Measurements from ENCODE around the gene NFYA. TPM values are rescaled to one million over a fixed set of nuclear protein-coding genes. Genes with fewer than 3 reads are reported as not detected.
A peak's percentile ranks its signal among the peaks of the same experiment; 100 is the strongest.

Gene NFYA
- total RNA-seq, 2 donors from 2014 or later: 8.6 to 10.4 TPM

DNA sequence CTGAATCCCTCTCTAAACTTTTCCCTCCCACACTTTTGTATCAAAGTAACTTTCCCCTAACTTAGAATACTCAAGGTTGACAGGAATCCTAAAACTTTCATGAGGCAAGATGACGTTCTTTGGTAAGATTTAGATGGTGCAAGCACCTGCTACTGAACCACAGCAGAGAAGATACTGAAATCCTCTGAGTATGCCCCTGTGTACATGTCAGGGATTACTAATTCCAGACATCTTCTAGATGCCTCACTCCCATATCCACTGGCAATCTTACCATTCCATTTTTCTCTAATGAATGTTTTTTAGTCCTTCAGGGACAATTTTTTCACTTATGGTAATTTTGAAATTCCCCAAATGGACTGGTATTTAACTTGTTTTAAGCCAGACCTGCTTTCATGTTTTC, 10.7 kb upstream of the NFYA start:
- 77 to 81% methylated on average over 1 of the region's 1 CpG for WGBS, 2 donors
- Histone ChIP-seq H3K4me3 (no peak overlapping the region), H3K27ac (peak overlapping the region in 3 of 4 donors; percentile 60 to 85 (median 72)), H3K27me3 (no peaks in the 10 kb centered on the region), H3K36me3 (replicated peaks in 1 of 2; ENCODE audit: insufficient read depth in 1 of 2, low read depth in 2 of 2) (no peaks in the 10 kb centered on the region), H3K9me3 (no peaks in the 10 kb centered on the region), H3K4me1 (peaks cover 92% of the 10 kb centered on the region)
- no peak for DNase-seq
- intact Hi-C loops (cut with DNase I): no loop called here
- TF ChIP-seq POLR2A (IDR thresholded peaks at IDR 0.05) (no peak), CTCF (IDR thresholded peaks at IDR 0.05) (no peak)
- no peak for ATAC-seq

DNA sequence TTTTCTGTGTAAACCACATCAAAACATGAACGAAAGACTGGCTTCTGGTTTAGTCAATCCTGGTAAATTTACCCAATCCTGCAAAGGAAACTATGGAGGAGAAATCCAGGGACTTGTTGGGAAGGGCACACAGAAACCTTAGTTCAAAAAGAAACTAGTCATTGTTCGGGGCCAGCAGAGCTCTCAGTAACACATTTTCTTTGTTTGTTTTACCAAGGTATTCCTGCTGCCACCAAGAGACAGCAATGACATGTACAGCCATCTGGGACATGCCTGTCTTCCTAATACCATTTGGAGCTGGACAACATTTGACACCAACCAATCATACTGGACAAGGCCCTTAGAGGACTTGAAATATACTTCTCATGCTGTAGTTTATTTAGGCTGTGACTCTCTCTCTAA, 8.9 kb upstream of the NFYA start:
- WGBS, 2 donors: 22 to 30% methylated on average over 2 of the region's 2 CpGs
- intact Hi-C loops (cut with DNase I): no loop called here
- no peaks in the 10 kb centered on the region for H3K36me3 ChIP-seq (replicated peaks in 1 of 2; ENCODE audit: insufficient read depth in 1 of 2, low read depth in 2 of 2)
- no peak for ATAC-seq
- no peak overlapping the region for H3K4me3 ChIP-seq
- TF ChIP-seq POLR2A (IDR thresholded peaks at IDR 0.05) (no peak), CTCF (IDR thresholded peaks at IDR 0.05) (no peak)
- H3K27ac ChIP-seq: peak overlapping the region; percentile 71 to 85 (median 77)
- no peak for DNase-seq
- H3K9me3 ChIP-seq: no peaks in the 10 kb centered on the region
- no peaks in the 10 kb centered on the region for H3K27me3 ChIP-seq
- H3K4me1 ChIP-seq: peaks cover 80% of the 10 kb centered on the region

GRCh38 chr6:41064841-41065240, 7.9 kb upstream of the NFYA start:
- peak; percentile 75 for ATAC-seq
- TF ChIP-seq CTCF (IDR thresholded peaks at IDR 0.05): no peak
- no peak for TF ChIP-seq POLR2A (IDR thresholded peaks at IDR 0.05)
- intact Hi-C loops (cut with DNase I): loop anchor here (5.0 kb wide), 1 partner anchor 33 kb away; no protein-coding TSS in a partner anchor

GRCh38 chr6:41065550-41066026, 7.2 kb upstream of the NFYA start:
- intact Hi-C loops (cut with DNase I): loop anchor here (5.0 kb wide), 1 partner anchor 33 kb away; no protein-coding TSS in a partner anchor
- WGBS, 2 donors: 18 to 38% methylated on average over 2 of the region's 2 CpGs
- ATAC-seq (peak; percentile 73), DNase-seq (no peak)
- Histone ChIP-seq H3K27me3 (no peaks in the 10 kb centered on the region), H3K4me1 (peaks cover 69% of the 10 kb centered on the region), H3K9me3 (no peaks in the 10 kb centered on the region), H3K27ac (peak overlapping the region; percentile 50 to 85 (median 77)), H3K36me3 (replicated peaks in 1 of 2; ENCODE audit: insufficient read depth in 1 of 2, low read depth in 2 of 2) (no peaks in the 10 kb centered on the region), H3K4me3 (no peak overlapping the region)
- TF ChIP-seq CTCF (IDR thresholded peaks at IDR 0.05) (no peak), POLR2A (IDR thresholded peaks at IDR 0.05) (no peak)

More at GRCh38 chr6:41064841-41065240, 7.9 kb upstream of the NFYA start:
- Histone ChIP-seq H3K9me3 (no peaks in the 10 kb centered on the region), H3K27me3 (no peaks in the 10 kb centered on the region), H3K4me1 (peaks cover 72% of the 10 kb centered on the region), H3K27ac (peak overlapping the region; percentile 12 to 85 (median 77)), H3K4me3 (no peak overlapping the region), H3K36me3 (replicated peaks in 1 of 2; ENCODE audit: insufficient read depth in 1 of 2, low read depth in 2 of 2) (no peaks in the 10 kb centered on the region)
- peak; percentile 43 to 77 (median 46) for DNase-seq
- WGBS, 2 donors: 14 to 27% methylated on average over 5 of the region's 5 CpGs

DNA sequence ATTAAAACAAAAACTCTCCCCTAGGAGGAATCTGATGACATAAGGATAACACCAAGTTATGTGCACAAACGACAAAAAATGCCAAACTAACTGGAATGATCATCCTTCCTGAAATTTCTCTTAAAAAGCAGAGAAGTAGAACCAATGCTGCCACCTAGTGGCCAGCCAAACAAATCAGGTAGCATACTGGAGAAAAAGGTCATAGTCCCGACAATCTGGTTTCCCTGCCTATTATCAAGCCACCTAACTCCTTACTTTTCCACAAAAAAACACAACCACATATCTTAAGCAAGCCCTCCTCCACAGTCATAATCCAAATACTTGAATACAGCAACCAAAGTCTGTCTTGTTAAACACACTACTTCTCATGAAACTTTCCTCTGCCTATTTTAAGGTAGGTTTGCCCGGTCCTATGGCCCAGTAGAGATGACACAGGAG, 5.9 kb upstream of the NFYA start:
- Histone ChIP-seq H3K4me3 (no peak overlapping the region), H3K36me3 (replicated peaks in 1 of 2; ENCODE audit: insufficient read depth in 1 of 2, low read depth in 2 of 2) (no peaks in the 10 kb centered on the region), H3K27me3 (no peaks in the 10 kb centered on the region), H3K4me1 (peaks cover 63% of the 10 kb centered on the region), H3K9me3 (no peaks in the 10 kb centered on the region), H3K27ac (peak overlapping the region in 3 of 4 donors; percentile 72 to 85 (median 82))
- DNase-seq (peak; percentile 86 to 91 (median 88)), ATAC-seq (peak; percentile 30)
- WGBS, 2 donors: 26 to 28% methylated on average over 3 of the region's 3 CpGs
- TF ChIP-seq CTCF (IDR thresholded peaks at IDR 0.05): peak; percentile 45 to 94 (median 88)
- TF ChIP-seq POLR2A (IDR thresholded peaks at IDR 0.05): no peak
- intact Hi-C loops (cut with DNase I): loop anchor here (5.0 kb wide), 1 partner anchor 35 kb away; no protein-coding TSS in a partner anchor
